NCI-H187 treated with DMSO at 0.1 percent for 48 hours (cell line): ENCODE data around the gene CASP7.

Experiments used
- DNase-seq: peaks from one replicate; lab custom pipeline; 2025; lab: John Stamatoyannopoulos, UW

Gene CASP7

GRCh38 chr10:113712755-113713639 lies 33.3 kb downstream of the CASP7 start:
- no peak for DNase-seq

GRCh38 chr10:113713640-113713982 lies 33.9 kb downstream of the CASP7 start:
- DNase-seq = no peak

- no peak for DNase-seq
Observed at GRCh38 chr10:113716109-113716910, 36.6 kb downstream of the CASP7 start.

- DNase-seq = no peak
Observed at GRCh38 chr10:113718969-113719822, 39.5 kb downstream of the CASP7 start.

- DNase-seq = no peak
Observed at GRCh38 chr10:113720386-113720785, 40.7 kb downstream of the CASP7 start.

GRCh38 chr10:113732160-113732881 lies 52.6 kb downstream of the CASP7 start:
- DNase-seq = no peak

GRCh38 chr10:113732966-113733365 lies 53.3 kb downstream of the CASP7 start:
- DNase-seq = no peak

- no peak for DNase-seq
Observed at GRCh38 chr10:113733635-113734034, 53.9 kb downstream of the CASP7 start.

- no peak for DNase-seq
Observed at GRCh38 chr10:113735913-113736312, 56.2 kb downstream of the CASP7 start.

- DNase-seq = no peak
Observed at GRCh38 chr10:113736576-113736975, 56.9 kb downstream of the CASP7 start.

- no peak for DNase-seq
Observed at GRCh38 chr10:113739031-113739430, 59.3 kb downstream of the CASP7 start.

GRCh38 chr10:113739577-113739976 lies 59.9 kb downstream of the CASP7 start:
- DNase-seq = no peak

- DNase-seq = no peak
Observed at GRCh38 chr10:113740850-113741249, 61.1 kb downstream of the CASP7 start.

- no peak for DNase-seq
Observed at GRCh38 chr10:113742466-113742865, 62.8 kb downstream of the CASP7 start.

GRCh38 chr10:113743594-113743993 lies 63.9 kb downstream of the CASP7 start:
- DNase-seq = no peak

- DNase-seq = no peak
Observed at GRCh38 chr10:113745374-113745773, 65.7 kb downstream of the CASP7 start.

- no peak for DNase-seq
Observed at GRCh38 chr10:113746217-113746957, 66.7 kb downstream of the CASP7 start.

GRCh38 chr10:113751181-113751732 lies 71.5 kb downstream of the CASP7 start, which contains the start of gene PLEKHS1:
TSS of gene PLEKHS1 (plus strand) at chr10:113751682. CDS start at chr10:113755278, 3,596 bp downstream.
- DNase-seq = no peak

GRCh38 chr10:113752553-113752952 lies 72.8 kb downstream of the CASP7 start:
- DNase-seq = no peak

- no peak for DNase-seq
Observed at GRCh38 chr10:113753020-113753692, 73.4 kb downstream of the CASP7 start.
